ENCODE results near the gene BIRC3.

DNA sequence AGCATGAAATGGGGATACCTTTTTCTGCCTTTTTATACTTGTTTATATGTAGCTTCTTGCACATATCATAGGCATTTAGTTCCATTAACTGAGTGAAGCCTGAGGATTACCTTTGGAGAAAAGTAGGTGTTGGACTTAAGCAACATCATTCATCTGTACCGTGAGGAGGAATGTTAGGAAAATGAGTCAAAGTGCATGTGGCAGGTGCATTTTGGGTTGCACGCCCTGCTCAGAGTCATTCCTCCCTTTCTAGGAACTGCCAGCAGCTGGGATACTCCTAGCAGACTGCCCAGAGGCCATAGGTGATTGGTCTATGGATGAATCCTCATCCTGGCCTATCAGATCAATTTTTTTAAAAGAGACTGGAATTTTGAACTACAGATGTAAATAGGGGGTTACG is 33.3 kb upstream of the BIRC3 start:
- TF ChIP-seq, protein P1, sequence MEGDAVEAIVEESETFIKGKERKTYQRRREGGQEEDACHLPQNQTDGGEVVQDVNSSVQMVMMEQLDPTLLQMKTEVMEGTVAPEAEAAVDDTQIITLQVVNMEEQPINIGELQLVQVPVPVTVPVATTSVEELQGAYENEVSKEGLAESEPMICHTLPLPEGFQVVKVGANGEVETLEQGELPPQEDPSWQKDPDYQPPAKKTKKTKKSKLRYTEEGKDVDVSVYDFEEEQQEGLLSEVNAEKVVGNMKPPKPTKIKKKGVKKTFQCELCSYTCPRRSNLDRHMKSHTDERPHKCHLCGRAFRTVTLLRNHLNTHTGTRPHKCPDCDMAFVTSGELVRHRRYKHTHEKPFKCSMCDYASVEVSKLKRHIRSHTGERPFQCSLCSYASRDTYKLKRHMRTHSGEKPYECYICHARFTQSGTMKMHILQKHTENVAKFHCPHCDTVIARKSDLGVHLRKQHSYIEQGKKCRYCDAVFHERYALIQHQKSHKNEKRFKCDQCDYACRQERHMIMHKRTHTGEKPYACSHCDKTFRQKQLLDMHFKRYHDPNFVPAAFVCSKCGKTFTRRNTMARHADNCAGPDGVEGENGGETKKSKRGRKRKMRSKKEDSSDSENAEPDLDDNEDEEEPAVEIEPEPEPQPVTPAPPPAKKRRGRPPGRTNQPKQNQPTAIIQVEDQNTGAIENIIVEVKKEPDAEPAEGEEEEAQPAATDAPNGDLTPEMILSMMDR (IDR thresholded peaks at IDR 0.05), result no peak
- TF ChIP-seq POLR2AphosphoS5 (IDR thresholded peaks at IDR 0.05) (no peak), EP300 (IDR thresholded peaks at IDR 0.05) (no peak), POLR2A (IDR thresholded peaks at IDR 0.05) (no peak)

Data from gastroesophageal sphincter (tissue), 3 donors.